Measurements from ENCODE around the gene PRDM5. TPM values are rescaled to one million over a fixed set of nuclear protein-coding genes. Genes with fewer than 3 reads are reported as not detected.

PRDM5 gene
- total RNA-seq, 3 donors from 2014 or later (not counting 1 experiment from before 2014, with no cell fraction given), result not detected

DNA sequence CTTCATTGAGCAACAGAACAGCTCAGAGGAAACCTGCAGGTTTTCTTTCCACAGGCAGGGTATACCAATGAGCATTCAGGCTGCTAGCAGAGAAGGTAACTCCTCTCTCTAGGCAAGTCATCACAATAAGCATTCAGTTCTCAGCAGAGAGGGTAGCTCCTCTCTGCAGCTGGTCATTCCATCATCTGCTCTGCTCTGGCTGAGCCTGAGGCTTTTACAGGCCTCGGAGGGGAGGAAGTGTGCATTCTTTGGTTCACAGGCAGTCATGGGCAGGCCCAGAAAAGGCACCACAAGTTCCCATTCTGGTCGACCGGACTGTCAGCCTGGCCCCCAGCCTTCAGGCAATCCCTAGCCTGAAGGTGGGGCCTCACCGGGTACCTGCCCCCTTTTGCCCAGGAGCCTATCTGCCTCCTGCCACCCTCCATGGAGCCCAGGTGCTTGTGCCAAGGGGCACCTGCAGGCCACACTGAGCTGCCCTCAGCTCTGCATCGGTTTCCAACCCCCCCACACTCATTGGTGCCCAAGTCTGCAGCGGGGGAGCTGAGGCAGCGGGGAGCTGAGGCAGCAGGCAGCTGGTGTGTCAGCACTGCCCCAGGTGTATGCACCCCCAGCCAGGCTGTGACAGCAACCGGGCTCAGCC, 83.1 kb downstream of the PRDM5 start:
- Mint-ChIP-seq H3K4me3 (no peak overlapping the region), H3K36me3 (no peaks in the 10 kb centered on the region), H3K4me1 (peaks cover 0 to under 1% of the 10 kb centered on the region in 2 donors), H3K27me3 (ENCODE audit: low read depth in 2 of 2) (no peaks in the 10 kb centered on the region), H3K27ac (no peak overlapping the region), H3K9me3 (no peaks in the 10 kb centered on the region)
- Histone ChIP-seq H3K27ac (ENCODE audit: low read length) (no peak overlapping the region), H3K4me3 (ENCODE audit: low read length) (no peak overlapping the region), H3K9me3 (ENCODE audit: control insufficient read depth, insufficient read depth, low read length) (no peaks in the 10 kb centered on the region), H3K4me1 (ENCODE audit: control insufficient read depth, insufficient read depth, low read length) (no peaks in the 10 kb centered on the region), H3K36me3 (ENCODE audit: control insufficient read depth, insufficient read depth, low read length) (no peaks in the 10 kb centered on the region), H3K27me3 (ENCODE audit: control insufficient read depth, insufficient read depth, low read length) (no peaks in the 10 kb centered on the region)
- ATAC-seq, result peak in 1 of 3 donors; percentile 8
- no peak for DNase-seq
- intact Hi-C loops (cut with micrococcal nuclease), result no loop called here
- TF ChIP-seq, protein P1, sequence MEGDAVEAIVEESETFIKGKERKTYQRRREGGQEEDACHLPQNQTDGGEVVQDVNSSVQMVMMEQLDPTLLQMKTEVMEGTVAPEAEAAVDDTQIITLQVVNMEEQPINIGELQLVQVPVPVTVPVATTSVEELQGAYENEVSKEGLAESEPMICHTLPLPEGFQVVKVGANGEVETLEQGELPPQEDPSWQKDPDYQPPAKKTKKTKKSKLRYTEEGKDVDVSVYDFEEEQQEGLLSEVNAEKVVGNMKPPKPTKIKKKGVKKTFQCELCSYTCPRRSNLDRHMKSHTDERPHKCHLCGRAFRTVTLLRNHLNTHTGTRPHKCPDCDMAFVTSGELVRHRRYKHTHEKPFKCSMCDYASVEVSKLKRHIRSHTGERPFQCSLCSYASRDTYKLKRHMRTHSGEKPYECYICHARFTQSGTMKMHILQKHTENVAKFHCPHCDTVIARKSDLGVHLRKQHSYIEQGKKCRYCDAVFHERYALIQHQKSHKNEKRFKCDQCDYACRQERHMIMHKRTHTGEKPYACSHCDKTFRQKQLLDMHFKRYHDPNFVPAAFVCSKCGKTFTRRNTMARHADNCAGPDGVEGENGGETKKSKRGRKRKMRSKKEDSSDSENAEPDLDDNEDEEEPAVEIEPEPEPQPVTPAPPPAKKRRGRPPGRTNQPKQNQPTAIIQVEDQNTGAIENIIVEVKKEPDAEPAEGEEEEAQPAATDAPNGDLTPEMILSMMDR (IDR thresholded peaks at IDR 0.05), result no peak
- WGBS (ENCODE audit: insufficient coverage), result 87% methylated on average over 8 of the region's 8 CpGs

DNA sequence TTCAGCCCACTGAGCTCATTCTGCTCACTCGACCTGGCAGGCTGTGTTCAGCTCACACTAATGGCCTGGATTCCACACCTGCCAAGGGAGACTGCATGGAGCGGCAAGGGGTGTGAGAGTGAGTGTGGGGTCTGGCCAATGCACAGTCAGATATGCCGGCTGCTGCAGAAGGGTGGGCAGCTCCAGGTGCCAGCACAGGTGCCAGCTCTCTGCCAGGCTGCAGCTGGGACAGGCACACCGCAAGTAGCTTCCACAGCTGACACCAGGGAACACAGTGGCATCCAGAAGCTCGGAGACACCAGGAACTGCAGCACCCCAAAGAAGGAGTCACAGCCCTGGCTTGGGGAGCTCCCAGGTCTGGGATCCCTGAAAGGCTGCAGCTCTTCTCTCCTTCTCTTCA, 83.7 kb downstream of the PRDM5 start:
- Histone ChIP-seq H3K9me3 (ENCODE audit: control insufficient read depth, insufficient read depth, low read length) (no peaks in the 10 kb centered on the region), H3K36me3 (ENCODE audit: control insufficient read depth, insufficient read depth, low read length) (no peaks in the 10 kb centered on the region), H3K27ac (ENCODE audit: low read length) (no peak overlapping the region), H3K4me1 (ENCODE audit: control insufficient read depth, insufficient read depth, low read length) (no peaks in the 10 kb centered on the region), H3K4me3 (ENCODE audit: low read length) (no peak overlapping the region), H3K27me3 (ENCODE audit: control insufficient read depth, insufficient read depth, low read length) (no peaks in the 10 kb centered on the region)
- Mint-ChIP-seq H3K4me1 (no peaks in the 10 kb centered on the region), H3K36me3 (no peaks in the 10 kb centered on the region), H3K27ac (no peak overlapping the region), H3K4me3 (no peak overlapping the region), H3K9me3 (no peaks in the 10 kb centered on the region), H3K27me3 (ENCODE audit: low read depth in 2 of 2) (no peaks in the 10 kb centered on the region)
- TF ChIP-seq, protein P1 (IDR thresholded peaks at IDR 0.05), result no peak
- intact Hi-C loops (cut with micrococcal nuclease), result no loop called here
- WGBS (ENCODE audit: insufficient coverage), result 95% methylated on average over 5 of the region's 5 CpGs
- DNase-seq (no peak), ATAC-seq (no peak)

DNA sequence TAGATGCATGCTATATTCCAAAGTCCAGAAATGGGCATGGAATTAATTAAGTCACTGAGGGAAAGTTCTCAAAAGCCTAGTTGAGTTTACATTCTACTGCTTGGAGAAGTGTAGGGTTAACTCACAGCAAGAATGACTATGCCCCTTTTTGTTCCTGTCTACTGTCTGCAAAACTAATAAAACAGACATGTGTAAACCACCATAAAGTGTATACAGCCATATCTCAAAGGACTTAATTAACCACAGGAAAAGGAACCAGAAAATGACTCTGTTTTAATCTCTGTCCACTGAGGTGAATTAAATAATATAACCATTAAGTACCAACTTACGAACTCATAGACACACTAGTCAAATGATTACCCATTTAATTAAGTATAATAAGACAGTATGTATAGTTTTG, 84.9 kb downstream of the PRDM5 start:
- no peaks in the 10 kb centered on the region for H3K4me1 Mint-ChIP-seq
- no peaks in the 10 kb centered on the region for H3K27me3 Mint-ChIP-seq (ENCODE audit: low read depth in 2 of 2)
- no peaks in the 10 kb centered on the region for H3K9me3 Mint-ChIP-seq
- no peaks in the 10 kb centered on the region for H3K27me3 ChIP-seq (ENCODE audit: control insufficient read depth, insufficient read depth, low read length)
- no peaks in the 10 kb centered on the region for H3K4me1 ChIP-seq (ENCODE audit: control insufficient read depth, insufficient read depth, low read length)
- intact Hi-C loops (cut with micrococcal nuclease), result no loop called here
- no peak overlapping the region for H3K4me3 ChIP-seq (ENCODE audit: low read length)
- no peak for ATAC-seq
- H3K27ac Mint-ChIP-seq, result no peak overlapping the region
- no peak overlapping the region for H3K27ac ChIP-seq (ENCODE audit: low read length)
- TF ChIP-seq, protein P1 (IDR thresholded peaks at IDR 0.05), result no peak
- no peaks in the 10 kb centered on the region for H3K36me3 Mint-ChIP-seq
- WGBS (ENCODE audit: insufficient coverage), result no CpG with 5 or more reads among the region's 1 CpG
- no peak for DNase-seq
- no peaks in the 10 kb centered on the region for H3K36me3 ChIP-seq (ENCODE audit: control insufficient read depth, insufficient read depth, low read length)
- no peak overlapping the region for H3K4me3 Mint-ChIP-seq
- H3K9me3 ChIP-seq (ENCODE audit: control insufficient read depth, insufficient read depth, low read length), result no peaks in the 10 kb centered on the region

DNA sequence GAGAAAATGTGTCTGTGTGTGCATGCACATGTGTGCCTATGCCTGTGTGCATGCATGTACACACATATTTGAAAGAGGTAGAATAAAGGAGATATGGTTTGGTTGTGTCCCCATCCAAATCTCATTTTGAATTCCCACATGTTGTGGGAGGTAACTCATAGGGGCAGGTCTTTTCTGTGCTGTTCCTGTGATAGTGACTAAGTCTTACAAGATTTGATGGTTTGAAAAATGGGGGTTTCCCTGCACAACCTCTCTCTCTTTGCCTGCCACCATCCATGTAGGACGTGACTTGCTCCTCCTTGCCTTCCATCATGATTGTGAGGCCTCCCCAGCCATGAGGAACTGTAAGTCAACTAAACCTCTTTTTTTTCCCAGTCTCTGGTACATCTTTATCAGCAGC, 87.2 kb downstream of the PRDM5 start:
- Mint-ChIP-seq H3K27ac (no peak overlapping the region), H3K36me3 (no peaks in the 10 kb centered on the region), H3K27me3 (ENCODE audit: low read depth in 2 of 2) (no peaks in the 10 kb centered on the region), H3K4me3 (no peak overlapping the region), H3K9me3 (no peaks in the 10 kb centered on the region), H3K4me1 (no peaks in the 10 kb centered on the region)
- H3K4me3 ChIP-seq (ENCODE audit: low read length), result no peak overlapping the region
- H3K4me1 ChIP-seq (ENCODE audit: control insufficient read depth, insufficient read depth, low read length), result no peaks in the 10 kb centered on the region
- TF ChIP-seq, protein P1 (IDR thresholded peaks at IDR 0.05), result no peak
- DNase-seq (no peak), ATAC-seq (peak in 1 of 3 donors; percentile 31)
- no peak overlapping the region for H3K27ac ChIP-seq (ENCODE audit: low read length)
- WGBS (ENCODE audit: insufficient coverage), result 100% methylated on average over 1 of the region's 1 CpG
- no peaks in the 10 kb centered on the region for H3K27me3 ChIP-seq (ENCODE audit: control insufficient read depth, insufficient read depth, low read length)
- H3K36me3 ChIP-seq (ENCODE audit: control insufficient read depth, insufficient read depth, low read length), result no peaks in the 10 kb centered on the region
- no peaks in the 10 kb centered on the region for H3K9me3 ChIP-seq (ENCODE audit: control insufficient read depth, insufficient read depth, low read length)
- intact Hi-C loops (cut with micrococcal nuclease), result no loop called here

Measured in natural killer cell (primary cell).